ENCODE data around the gene LMCD1. TPM values are rescaled to one million over a fixed set of nuclear protein-coding genes. Genes with fewer than 3 reads are reported as not detected.

The LMCD1 gene
- total and polyA plus RNA-seq, 7 donors: 6.5 to 49.3 (median 16.2) TPM

GRCh38 chr3:8489278-8489792, 12.3 kb upstream of the LMCD1 start:
- no peak for DNase-seq
- TF ChIP-seq CTCF (IDR thresholded peaks at IDR 0.05): no peak
- no peak for TF ChIP-seq POLR2AphosphoS5 (IDR thresholded peaks at IDR 0.05)
- TF ChIP-seq POLR2A (IDR thresholded peaks at IDR 0.05): no peak
- TF ChIP-seq EP300 (IDR thresholded peaks at IDR 0.05): no peak
- intact Hi-C loops (cut with DNase I): no loop called here
- WGBS, 2 donors: 72% methylated on average over 2 of the region's 2 CpGs
- Histone ChIP-seq H3K27me3 (no peaks in the 10 kb centered on the region), H3K9me3 (no peaks in the 10 kb centered on the region), H3K4me1 (peaks cover 0 to 17% (median 3%) of the 10 kb centered on the region in 4 donors), H3K27ac (peak overlapping the region in 1 of 4 donors; percentile 68), H3K36me3 (no peaks in the 10 kb centered on the region), H3K4me3 (no peak overlapping the region)

GRCh38 chr3:8490079-8490552, 11.5 kb upstream of the LMCD1 start:
- no peak for DNase-seq
- TF ChIP-seq POLR2AphosphoS5 (IDR thresholded peaks at IDR 0.05) (peak in 1 of 4 donors; percentile 45), EP300 (IDR thresholded peaks at IDR 0.05) (no peak)
- Histone ChIP-seq H3K27me3 (no peaks in the 10 kb centered on the region), H3K9me3 (no peaks in the 10 kb centered on the region), H3K27ac (peak overlapping the region in 1 of 4 donors; percentile 68), H3K4me3 (no peak overlapping the region), H3K4me1 (peaks cover 0 to 17% (median 3%) of the 10 kb centered on the region in 4 donors), H3K36me3 (no peaks in the 10 kb centered on the region)
- intact Hi-C loops (cut with DNase I): no loop called here
- WGBS, 2 donors: 78 to 82% methylated on average over 4 of the region's 4 CpGs

GRCh38 chr3:8491271-8492144, 10.1 kb upstream of the LMCD1 start:
- H3K9me3 ChIP-seq: no peaks in the 10 kb centered on the region
- H3K4me1 ChIP-seq: peaks cover 0 to 17% (median 3%) of the 10 kb centered on the region in 4 donors
- intact Hi-C loops (cut with DNase I): no loop called here
- TF ChIP-seq POLR2AphosphoS5 (IDR thresholded peaks at IDR 0.05) (no peak), EP300 (IDR thresholded peaks at IDR 0.05) (no peak), CTCF (IDR thresholded peaks at IDR 0.05) (no peak), POLR2A (IDR thresholded peaks at IDR 0.05) (no peak)
- no peak for DNase-seq
- H3K27me3 ChIP-seq: no peaks in the 10 kb centered on the region
- no peaks in the 10 kb centered on the region for H3K36me3 ChIP-seq
- H3K27ac ChIP-seq: peak overlapping the region in 1 of 4 donors; percentile 24
- no peak overlapping the region for H3K4me3 ChIP-seq
- WGBS, 2 donors: 65 to 85% methylated on average over 9 of the region's 9 CpGs

GRCh38 chr3:8492744-8493511, 8.7 kb upstream of the LMCD1 start:
- no peaks in the 10 kb centered on the region for H3K27me3 ChIP-seq
- no peaks in the 10 kb centered on the region for H3K36me3 ChIP-seq
- intact Hi-C loops (cut with DNase I): no loop called here
- no peak overlapping the region for H3K4me3 ChIP-seq
- WGBS, 2 donors: 80 to 92% methylated on average over 7 of the region's 7 CpGs
- no peaks in the 10 kb centered on the region for H3K9me3 ChIP-seq
- no peak overlapping the region for H3K27ac ChIP-seq
- TF ChIP-seq POLR2AphosphoS5 (IDR thresholded peaks at IDR 0.05) (no peak), CTCF (IDR thresholded peaks at IDR 0.05) (no peak), POLR2A (IDR thresholded peaks at IDR 0.05) (no peak), EP300 (IDR thresholded peaks at IDR 0.05) (no peak)
- DNase-seq: no peak
- peaks cover 0 to 17% (median 3%) of the 10 kb centered on the region in 4 donors for H3K4me1 ChIP-seq

GRCh38 chr3:8493744-8494143, 7.9 kb upstream of the LMCD1 start:
- H3K4me1 ChIP-seq: peaks cover 0 to 17% (median 3%) of the 10 kb centered on the region in 4 donors
- no peak overlapping the region for H3K4me3 ChIP-seq
- H3K9me3 ChIP-seq: no peaks in the 10 kb centered on the region
- H3K36me3 ChIP-seq: no peaks in the 10 kb centered on the region
- DNase-seq: no peak
- no peaks in the 10 kb centered on the region for H3K27me3 ChIP-seq
- WGBS, 2 donors: 92 to 94% methylated on average over 4 of the region's 4 CpGs
- no peak overlapping the region for H3K27ac ChIP-seq
- TF ChIP-seq CTCF (IDR thresholded peaks at IDR 0.05) (no peak), EP300 (IDR thresholded peaks at IDR 0.05) (no peak), POLR2A (IDR thresholded peaks at IDR 0.05) (no peak), POLR2AphosphoS5 (IDR thresholded peaks at IDR 0.05) (no peak)
- intact Hi-C loops (cut with DNase I): no loop called here

Measured in sigmoid colon (tissue), 7 donors.